ENCODE data around the gene GAD1. TPM values are rescaled to one million over a fixed set of nuclear protein-coding genes. Genes with fewer than 3 reads are reported as not detected.

Gene GAD1
- total RNA-seq, 1 experiment from 2014 or later = 2.4 TPM

- DNase-seq (ENCODE audit: low read depth) = peak; percentile 48
These were observed 26.1 kb downstream of the GAD1 start for GRCh38 chr2:170842785-170843184.

GRCh38 chr2:170843656-170844055, 27.0 kb downstream of the GAD1 start:
- DNase-seq (ENCODE audit: low read depth) = peak; percentile 91

GRCh38 chr2:170845343-170845742, 28.7 kb downstream of the GAD1 start:
- no peak for DNase-seq (ENCODE audit: low read depth)

GRCh38 chr2:170846314-170846713, 29.6 kb downstream of the GAD1 start:
- DNase-seq (ENCODE audit: low read depth) = no peak

- no peak for DNase-seq (ENCODE audit: low read depth)
These were observed 31.0 kb downstream of the GAD1 start for GRCh38 chr2:170847716-170848115.

- peak; percentile 56 for DNase-seq (ENCODE audit: low read depth)
These were observed 31.9 kb downstream of the GAD1 start for GRCh38 chr2:170848587-170848986.

GRCh38 chr2:170850251-170850650, 33.6 kb downstream of the GAD1 start:
- DNase-seq (ENCODE audit: low read depth) = no peak

- DNase-seq (ENCODE audit: low read depth) = no peak
These were observed 34.9 kb downstream of the GAD1 start for GRCh38 chr2:170851635-170852034.

GRCh38 chr2:170856066-170856465, 39.4 kb downstream of the GAD1 start:
- no peak for DNase-seq (ENCODE audit: low read depth)

- no peak for DNase-seq (ENCODE audit: low read depth)
These were observed 45.7 kb downstream of the GAD1 start for GRCh38 chr2:170862286-170862902.

- no peak for DNase-seq (ENCODE audit: low read depth)
These were observed 46.4 kb downstream of the GAD1 start for GRCh38 chr2:170863087-170863486.

- no peak for DNase-seq (ENCODE audit: low read depth)
These were observed 52.3 kb downstream of the GAD1 start for GRCh38 chr2:170869036-170869435.

- no peak for DNase-seq (ENCODE audit: low read depth)
These were observed 52.8 kb downstream of the GAD1 start for GRCh38 chr2:170869461-170869860.

GRCh38 chr2:170873035-170873692, 56.5 kb downstream of the GAD1 start:
- DNase-seq (ENCODE audit: low read depth) = peak; percentile 69

GRCh38 chr2:170878066-170878465, 61.4 kb downstream of the GAD1 start:
- no peak for DNase-seq (ENCODE audit: low read depth)

- no peak for DNase-seq (ENCODE audit: low read depth)
These were observed 61.8 kb downstream of the GAD1 start for GRCh38 chr2:170878505-170878904.

- DNase-seq (ENCODE audit: low read depth) = no peak
These were observed 65.2 kb downstream of the GAD1 start for GRCh38 chr2:170881840-170882239.

- no peak for DNase-seq (ENCODE audit: low read depth)
These were observed 66.1 kb downstream of the GAD1 start for GRCh38 chr2:170882758-170883157.

GRCh38 chr2:170883683-170884082, 67.0 kb downstream of the GAD1 start:
- DNase-seq (ENCODE audit: low read depth) = peak; percentile 35

- peak; percentile 64 for DNase-seq (ENCODE audit: low read depth)
These were observed 68.6 kb downstream of the GAD1 start for GRCh38 chr2:170885130-170885791.

GRCh38 chr2:170886386-170886785, 69.7 kb downstream of the GAD1 start:
- peak; percentile 82 for DNase-seq (ENCODE audit: low read depth)

- no peak for DNase-seq (ENCODE audit: low read depth)
These were observed 70.8 kb downstream of the GAD1 start for GRCh38 chr2:170887496-170887895.

GRCh38 chr2:170887896-170888295, 71.2 kb downstream of the GAD1 start:
- no peak for DNase-seq (ENCODE audit: low read depth)
